Cortex of kidney (tissue), 1 donor: ENCODE results near the gene MOV10.

ENCODE experiments used
- DNase-seq: peaks from one replicate; lab custom pipeline; 2025; lab: John Stamatoyannopoulos, UW

The MOV10 gene

GRCh38 chr1:112675728-112676381, 1.4 kb downstream of the MOV10 start:
- DNase-seq = no peak

GRCh38 chr1:112676543-112676942, 2.1 kb downstream of the MOV10 start:
- no peak for DNase-seq

- no peak for DNase-seq
Observed at GRCh38 chr1:112677501-112677900, 3.0 kb downstream of the MOV10 start.

GRCh38 chr1:112678605-112679004, 4.1 kb downstream of the MOV10 start:
- no peak for DNase-seq

- no peak for DNase-seq
Observed at GRCh38 chr1:112685913-112686312, 11.5 kb downstream of the MOV10 start.

- no peak for DNase-seq
Observed at GRCh38 chr1:112686417-112686816, 12.0 kb downstream of the MOV10 start.

GRCh38 chr1:112686835-112687234, 12.4 kb downstream of the MOV10 start:
- DNase-seq = no peak

GRCh38 chr1:112687361-112687760, 12.9 kb downstream of the MOV10 start:
- no peak for DNase-seq

- no peak for DNase-seq
Observed at GRCh38 chr1:112687785-112688496, 13.5 kb downstream of the MOV10 start.

- DNase-seq = no peak
Observed at GRCh38 chr1:112688781-112689193, 14.3 kb downstream of the MOV10 start.

- no peak for DNase-seq
Observed at GRCh38 chr1:112689196-112689841, 14.9 kb downstream of the MOV10 start.

- no peak for DNase-seq
Observed at GRCh38 chr1:112689842-112690237, 15.4 kb downstream of the MOV10 start.

- no peak for DNase-seq
Observed at GRCh38 chr1:112692681-112693080, 18.2 kb downstream of the MOV10 start.

- no peak for DNase-seq
Observed at GRCh38 chr1:112693821-112694220, 19.4 kb downstream of the MOV10 start.

GRCh38 chr1:112694363-112694929, 20.0 kb downstream of the MOV10 start:
- no peak for DNase-seq

- DNase-seq = no peak
Observed at GRCh38 chr1:112695276-112695675, 20.8 kb downstream of the MOV10 start.

- no peak for DNase-seq
Observed at GRCh38 chr1:112696578-112697314, 22.3 kb downstream of the MOV10 start.

GRCh38 chr1:112697781-112698201, 23.3 kb downstream of the MOV10 start:
- DNase-seq = no peak

- peak; percentile 45 for DNase-seq
Observed at GRCh38 chr1:112698366-112699310, 24.2 kb downstream of the MOV10 start.

GRCh38 chr1:112699425-112700144, 25.1 kb downstream of the MOV10 start:
- DNase-seq = no peak
